ENCODE results near the gene KDM3A. TPM values are rescaled to one million over a fixed set of nuclear protein-coding genes. Genes with fewer than 3 reads are reported as not detected.

Gene KDM3A
- total and polyA plus RNA-seq, 7 donors: 11.3 to 61.2 (median 33.6) TPM

GRCh38 chr2:86416146-86416545, 25.0 kb upstream of the KDM3A start:
- H3K27ac ChIP-seq: no peak overlapping the region
- H3K9me3 ChIP-seq: no peaks in the 10 kb centered on the region
- no peaks in the 10 kb centered on the region for H3K4me1 ChIP-seq
- 69 to 92% methylated on average over 2 of the region's 2 CpGs for WGBS, 2 donors
- no peaks in the 10 kb centered on the region for H3K36me3 ChIP-seq
- intact Hi-C loops (cut with DNase I): no loop called here
- no peaks in the 10 kb centered on the region for H3K27me3 ChIP-seq
- H3K4me3 ChIP-seq: no peak overlapping the region
- no peak for DNase-seq
- TF ChIP-seq POLR2A (IDR thresholded peaks at IDR 0.05) (no peak), CTCF (IDR thresholded peaks at IDR 0.05) (no peak), EP300 (IDR thresholded peaks at IDR 0.05) (no peak)

GRCh38 chr2:86417961-86418360, 23.2 kb upstream of the KDM3A start:
- intact Hi-C loops (cut with DNase I): no loop called here
- H3K36me3 ChIP-seq: no peaks in the 10 kb centered on the region
- no peak overlapping the region for H3K27ac ChIP-seq
- DNase-seq: no peak
- H3K27me3 ChIP-seq: no peaks in the 10 kb centered on the region
- H3K4me3 ChIP-seq: no peak overlapping the region
- no peaks in the 10 kb centered on the region for H3K4me1 ChIP-seq
- H3K9me3 ChIP-seq: no peaks in the 10 kb centered on the region
- WGBS, 2 donors: 79 to 85% methylated on average over 1 of the region's 1 CpG
- TF ChIP-seq POLR2A (IDR thresholded peaks at IDR 0.05): no peak
- TF ChIP-seq CTCF (IDR thresholded peaks at IDR 0.05): no peak
- TF ChIP-seq POLR2AphosphoS5 (IDR thresholded peaks at IDR 0.05): no peak
- no peak for TF ChIP-seq EP300 (IDR thresholded peaks at IDR 0.05)

GRCh38 chr2:86420913-86421312, 20.3 kb upstream of the KDM3A start:
- DNase-seq: no peak
- Histone ChIP-seq H3K9me3 (no peaks in the 10 kb centered on the region), H3K27ac (no peak overlapping the region), H3K4me3 (no peak overlapping the region), H3K27me3 (no peaks in the 10 kb centered on the region), H3K4me1 (no peaks in the 10 kb centered on the region), H3K36me3 (no peaks in the 10 kb centered on the region)
- 93 to 95% methylated on average over 5 of the region's 5 CpGs for WGBS, 2 donors
- TF ChIP-seq POLR2AphosphoS5 (IDR thresholded peaks at IDR 0.05) (no peak), EP300 (IDR thresholded peaks at IDR 0.05) (no peak), POLR2A (IDR thresholded peaks at IDR 0.05) (no peak), CTCF (IDR thresholded peaks at IDR 0.05) (no peak)
- intact Hi-C loops (cut with DNase I): no loop called here

- H3K27me3 ChIP-seq: no peaks in the 10 kb centered on the region
These were observed 14.9 kb upstream of the KDM3A start for GRCh38 chr2:86426271-86426670.

More at GRCh38 chr2:86426271-86426670, 14.9 kb upstream of the KDM3A start:
- WGBS, 2 donors: 78 to 87% methylated on average over 4 of the region's 4 CpGs
- intact Hi-C loops (cut with DNase I): no loop called here
- H3K4me3 ChIP-seq: no peak overlapping the region
- H3K9me3 ChIP-seq: peaks cover 0 to 6% (median 0%) of the 10 kb centered on the region in 4 donors
- H3K36me3 ChIP-seq: no peaks in the 10 kb centered on the region
- TF ChIP-seq POLR2A (IDR thresholded peaks at IDR 0.05) (no peak), POLR2AphosphoS5 (IDR thresholded peaks at IDR 0.05) (no peak), CTCF (IDR thresholded peaks at IDR 0.05) (no peak), EP300 (IDR thresholded peaks at IDR 0.05) (no peak)
- no peak overlapping the region for H3K27ac ChIP-seq
- DNase-seq: no peak
- H3K4me1 ChIP-seq: no peaks in the 10 kb centered on the region

Measured in sigmoid colon (tissue), 7 donors.